SH-SY5Y (cell line): ENCODE measurements around the gene ARHGAP15.

Experiments used
- GATA2 ChIP-seq: IDR thresholded peaks from 2 replicates; pipeline ENCODE4 v1.6.1; 2011; ENCODE audit warnings: mild to moderate bottlenecking, low read depth, low read length
- GATA3 ChIP-seq: IDR thresholded peaks from 2 replicates; pipeline ENCODE4 v1.6.1; 2011; ENCODE audit warnings: low read depth, mild to moderate bottlenecking, low read length, moderate library complexity

The ARHGAP15 gene

GRCh38 chr2:143608758-143609157 is 479.5 kb downstream of the ARHGAP15 start:
- no peak for TF ChIP-seq GATA2
- peak; percentile 53 for TF ChIP-seq GATA3

- TF ChIP-seq GATA2 (no peak), GATA3 (no peak)
Observed at GRCh38 chr2:143611336-143611735, 482.1 kb downstream of the ARHGAP15 start.

GRCh38 chr2:143615562-143615961 is 486.3 kb downstream of the ARHGAP15 start:
- no peak for TF ChIP-seq GATA2
- no peak for TF ChIP-seq GATA3

GRCh38 chr2:143616452-143616851 is 487.2 kb downstream of the ARHGAP15 start:
- no peak for TF ChIP-seq GATA3
- no peak for TF ChIP-seq GATA2

- TF ChIP-seq GATA2 (no peak), GATA3 (no peak)
Observed at GRCh38 chr2:143617803-143618415, 488.7 kb downstream of the ARHGAP15 start.

- TF ChIP-seq GATA2 (no peak), GATA3 (no peak)
Observed at GRCh38 chr2:143622106-143622505, 492.9 kb downstream of the ARHGAP15 start.

- TF ChIP-seq GATA3 (no peak), GATA2 (no peak)
Observed at GRCh38 chr2:143623231-143623908, 494.2 kb downstream of the ARHGAP15 start.

- no peak for TF ChIP-seq GATA3
- TF ChIP-seq GATA2, result no peak
Observed at GRCh38 chr2:143623909-143624260, 494.7 kb downstream of the ARHGAP15 start.

GRCh38 chr2:143629340-143629739 is 500.1 kb downstream of the ARHGAP15 start:
- TF ChIP-seq GATA3 (no peak), GATA2 (no peak)

- TF ChIP-seq GATA3 (no peak), GATA2 (no peak)
Observed at GRCh38 chr2:143632751-143633374, 503.6 kb downstream of the ARHGAP15 start.

- TF ChIP-seq GATA2 (no peak), GATA3 (no peak)
Observed at GRCh38 chr2:143633419-143633818, 504.2 kb downstream of the ARHGAP15 start.

- TF ChIP-seq GATA2, result no peak
- no peak for TF ChIP-seq GATA3
Observed at GRCh38 chr2:143635302-143635701, 506.1 kb downstream of the ARHGAP15 start.

GRCh38 chr2:143635936-143636335 is 506.7 kb downstream of the ARHGAP15 start:
- no peak for TF ChIP-seq GATA2
- TF ChIP-seq GATA3, result no peak

GRCh38 chr2:143640826-143641225 is 511.6 kb downstream of the ARHGAP15 start:
- no peak for TF ChIP-seq GATA3
- no peak for TF ChIP-seq GATA2
